ENCODE data around the gene POLR3A. TPM values are rescaled to one million over a fixed set of nuclear protein-coding genes. Genes with fewer than 3 reads are reported as not detected.

POLR3A gene
- total and polyA plus RNA-seq, 2 donors (not counting 1 experiment from before 2014, with no cell fraction given), result 5.4 to 18.4 TPM

GRCh38 chr10:78002541-78003288 is 26.6 kb downstream of the POLR3A start:
- ChIA-PET POLR2A (no interaction called here), CTCF (no interaction called here)
- Histone ChIP-seq H3K4me1 (ENCODE audit: control insufficient read depth in 2 of 2, insufficient read depth in 2 of 2, low read length in 2 of 2) (no peaks in the 10 kb centered on the region), H3K27ac (ENCODE audit: low read length in 2 of 2) (no peak overlapping the region), H3K36me3 (replicated peaks in 1 of 2; ENCODE audit: control extremely low read depth in 1 of 2, control insufficient read depth in 1 of 2, extremely low read depth in 1 of 2, insufficient read depth in 2 of 2, low read length in 1 of 2) (peaks cover 9 to 75% of the 10 kb centered on the region in 2 experiments), H3K27me3 (replicated peaks in 1 of 4; ENCODE audit: control extremely low read depth in 1 of 4, control insufficient read depth in 3 of 4, insufficient read depth in 4 of 4, low read length in 3 of 4) (no peaks in the 10 kb centered on the region), H2AFZ (ENCODE audit: insufficient read depth, low read depth, low read length, poor library complexity, severe bottlenecking) (no peak overlapping the region), H3K4me2 (replicated peaks; ENCODE audit: low read depth, low read length, poor library complexity, severe bottlenecking) (no peak overlapping the region), H3K9ac (ENCODE audit: low read length) (no peak overlapping the region), H3K9me3 (ENCODE audit: control extremely low read depth in 1 of 3, control insufficient read depth in 2 of 3, insufficient read depth in 1 of 3, low read length in 2 of 3) (peaks cover 0 to 2% (median 0%) of the 10 kb centered on the region in 3 donors), H3K79me2 (ENCODE audit: control insufficient read depth, insufficient read depth, low read length) (no peaks in the 10 kb centered on the region), H4K20me1 (ENCODE audit: control insufficient read depth, insufficient read depth, low read length, poor library complexity, severe bottlenecking) (no peaks in the 10 kb centered on the region), H3K4me3 (ENCODE audit: control extremely low read depth in 1 of 5, extremely low read depth in 1 of 5, insufficient read depth in 1 of 5, low read depth in 2 of 5, low read length in 4 of 5) (no peak overlapping the region)
- intact Hi-C loops (cut with micrococcal nuclease), result no loop called here
- no peaks in the 10 kb centered on the region for H3K4me1 Mint-ChIP-seq
- no peak overlapping the region for H3K4me3 Mint-ChIP-seq
- H3K9me3 Mint-ChIP-seq (ENCODE audit: insufficient read depth), result no peaks in the 10 kb centered on the region
- WGBS (ENCODE audit: insufficient coverage), result 100% methylated on average over 1 of the region's 4 CpGs
- no peak overlapping the region for H3K27ac Mint-ChIP-seq
- H3K27me3 Mint-ChIP-seq, result no peaks in the 10 kb centered on the region
- ATAC-seq (ENCODE audit: low read depth) (no peak), DNase-seq (no peak)
- TF ChIP-seq CTCF (IDR thresholded peaks at IDR 0.05) (no peak), EZH2 (IDR thresholded peaks at IDR 0.05; ENCODE audit: borderline replicate concordance, insufficient read depth, low read depth, low read length, poor library complexity, severe bottlenecking) (no peak)

- Mint-ChIP-seq H3K4me1 (no peaks in the 10 kb centered on the region), H3K4me3 (no peak overlapping the region), H3K27ac (no peak overlapping the region), H3K27me3 (no peaks in the 10 kb centered on the region), H3K9me3 (ENCODE audit: insufficient read depth) (no peaks in the 10 kb centered on the region)
- no peak overlapping the region for H3K27ac ChIP-seq (ENCODE audit: low read length in 2 of 2)
- WGBS (ENCODE audit: insufficient coverage), result 98% methylated on average over 4 of the region's 6 CpGs
- H3K4me1 ChIP-seq (ENCODE audit: control insufficient read depth in 2 of 2, insufficient read depth in 2 of 2, low read length in 2 of 2), result no peaks in the 10 kb centered on the region
- CTCF ChIA-PET, result no interaction called here
- DNase-seq (no peak), ATAC-seq (ENCODE audit: low read depth) (no peak)
- no peaks in the 10 kb centered on the region for H3K79me2 ChIP-seq (ENCODE audit: control insufficient read depth, insufficient read depth, low read length)
- no peak overlapping the region for H3K4me3 ChIP-seq (ENCODE audit: control extremely low read depth in 1 of 5, extremely low read depth in 1 of 5, insufficient read depth in 1 of 5, low read depth in 2 of 5, low read length in 4 of 5)
- no peaks in the 10 kb centered on the region for H4K20me1 ChIP-seq (ENCODE audit: control insufficient read depth, insufficient read depth, low read length, poor library complexity, severe bottlenecking)
- H3K27me3 ChIP-seq (replicated peaks in 1 of 4; ENCODE audit: control extremely low read depth in 1 of 4, control insufficient read depth in 3 of 4, insufficient read depth in 4 of 4, low read length in 3 of 4), result no peaks in the 10 kb centered on the region
- H3K9me3 ChIP-seq (ENCODE audit: control extremely low read depth in 1 of 3, control insufficient read depth in 2 of 3, insufficient read depth in 1 of 3, low read length in 2 of 3), result peaks cover 0 to 2% (median 0%) of the 10 kb centered on the region in 3 donors
- TF ChIP-seq CTCF (IDR thresholded peaks at IDR 0.05) (no peak), EZH2 (IDR thresholded peaks at IDR 0.05; ENCODE audit: borderline replicate concordance, insufficient read depth, low read depth, low read length, poor library complexity, severe bottlenecking) (no peak)
- H3K4me2 ChIP-seq (replicated peaks; ENCODE audit: low read depth, low read length, poor library complexity, severe bottlenecking), result no peak overlapping the region
- peaks cover 8 to 62% of the 10 kb centered on the region in 2 experiments for H3K36me3 ChIP-seq (replicated peaks in 1 of 2; ENCODE audit: control extremely low read depth in 1 of 2, control insufficient read depth in 1 of 2, extremely low read depth in 1 of 2, insufficient read depth in 2 of 2, low read length in 1 of 2)
- no peak overlapping the region for H3K9ac ChIP-seq (ENCODE audit: low read length)
- intact Hi-C loops (cut with micrococcal nuclease), result no loop called here
- POLR2A ChIA-PET, result no interaction called here
- H2AFZ ChIP-seq (ENCODE audit: insufficient read depth, low read depth, low read length, poor library complexity, severe bottlenecking), result no peak overlapping the region
Measured at GRCh38 chr10:78000956-78001472, 28.3 kb downstream of the POLR3A start.

Measured in B cell (primary cell).